K562 (cell line): ENCODE results near the gene REPS1. TPM values are rescaled to one million over a fixed set of nuclear protein-coding genes. Genes with fewer than 3 reads are reported as not detected.

Source experiments
- ATAC-seq: fragments of 200-7000 bp; cut with Tn5 transposase; 3 replicates; pipeline ENCODE4 v1.9.1; 2020; ENCODE audit warnings: moderate library complexity
- BruUV-seq: library from RNA; stranded (reverse); fragments of 400-500 nt; replicated peaks from 2 replicates; lab custom pipeline; 2021; lab: Mats Ljungman, UMichigan
- CTCF ChIA-PET: fragments of 300-600 bp; formaldehyde crosslinking; extraction: SDS; loops from one replicate; lab custom pipeline; 2021; ENCODE audit warnings: low intra/inter-chr PET ratio; lab: Yijun Ruan, JAX
- POLR2A ChIA-PET: fragments of 300-600, 350-650 bp; sonication (Branson Sonifier 250); formaldehyde crosslinking; extraction: SDS; loops from one replicate; lab custom pipeline; 2021; ENCODE audit warnings: antibody characterized with exemption, inconsistent platforms; lab: Yijun Ruan, JAX
- DNase-seq, 4 experiments: peaks; one replicate each; pipeline versions ENCODE4 v3.0.0 to v3.0.0-alpha.2; 2011 to 2018; ENCODE audit warnings: low spot score in 3 of 4, mixed read lengths in 3 of 4; ENCODE audit errors: extremely low read depth in 1 of 4
- FAIRE-seq: peaks from 2 replicates; lab custom pipeline; 2011; peaks lifted over from hg19 to GRCh38; lab: Jason Lieb, UNC
- H2AFZ ChIP-seq: 2 replicates; pipeline ENCODE4 v1.6.0; 2011; ENCODE audit warnings: low read depth, low read length, control low read depth, inconsistent platforms
- H3K27ac ChIP-seq: fragments of 200-600 bp; 3 replicates; pipeline ENCODE4 v1.8.0; 2011; ENCODE audit warnings: low read depth, mild to moderate bottlenecking, control low read depth, inconsistent platforms, low read length, moderate library complexity, mixed read lengths; ENCODE audit errors: extremely low read depth
- H3K27me3 ChIP-seq, 2 experiments: fragments of 300-600 bp in 1 of 2; 2 replicates in 1 of 2; 3 replicates in 1 of 2; pipeline versions ENCODE4 v1.6.0 to v1.8.0; 2011; ENCODE audit warnings: inconsistent platforms in 2 of 2, low read length in 2 of 2, mild to moderate bottlenecking in 1 of 2, mixed read lengths in 1 of 2, moderate library complexity in 1 of 2; ENCODE audit not compliant: control insufficient read depth in 2 of 2, insufficient read depth in 2 of 2
- H3K36me3 ChIP-seq: fragments of 300-600 bp; 3 replicates; pipeline ENCODE4 v1.8.0; 2011; ENCODE audit warnings: mild to moderate bottlenecking, low read length, inconsistent platforms; ENCODE audit not compliant: control insufficient read depth, insufficient read depth
- H3K4me1 ChIP-seq, 2 experiments: fragments of 200-600 bp in 1 of 2; replicated peaks in 1 of 2; 2 replicates in 1 of 2; 3 replicates in 1 of 2; pipeline versions ENCODE4 v1.5.1 to v1.8.0; 2011; ENCODE audit warnings: inconsistent platforms in 2 of 2, low read length in 2 of 2, mild to moderate bottlenecking in 1 of 2, mixed read lengths in 1 of 2, moderate library complexity in 1 of 2; ENCODE audit not compliant: control insufficient read depth in 2 of 2, insufficient read depth in 2 of 2
- H3K4me2 ChIP-seq: 2 replicates; pipeline ENCODE4 v1.6.1; 2011; ENCODE audit warnings: low read length, control low read depth, inconsistent platforms, mixed read lengths; ENCODE audit not compliant: insufficient read depth
- H3K4me3 ChIP-seq: fragments of 200-600 bp; sonication (generic), shearing (Covaris generic); 2 replicates; pipeline ENCODE4 v1.5.1; 2016; ENCODE audit warnings: control low read depth, inconsistent platforms
- H3K79me2 ChIP-seq: fragments of 200-600 bp; 3 replicates; pipeline ENCODE4 v1.8.0; 2011; ENCODE audit warnings: low read length, inconsistent platforms; ENCODE audit not compliant: control insufficient read depth, insufficient read depth
- H3K9ac ChIP-seq, 2 experiments: 2 replicates each; pipeline versions ENCODE4 v1.6.0 to v1.6.1; 2011; ENCODE audit warnings: low read depth in 2 of 2, low read length in 2 of 2, control low read depth in 1 of 2, inconsistent platforms in 1 of 2, mild to moderate bottlenecking in 1 of 2, mixed read lengths in 1 of 2; ENCODE audit not compliant: insufficient read depth in 1 of 2
- H3K9me1 ChIP-seq: one replicate; pipeline ENCODE4 v1.6.0; 2011; ENCODE audit warnings: inconsistent platforms, mild to moderate bottlenecking, low read length, moderate library complexity; ENCODE audit not compliant: control insufficient read depth, insufficient read depth
- H3K9me3 ChIP-seq: replicated peaks from 2 replicates; pipeline ENCODE4 v1.5.1; 2011; ENCODE audit warnings: low read depth, low read length, inconsistent platforms; ENCODE audit not compliant: control insufficient read depth, insufficient read depth
- H4K20me1 ChIP-seq: replicated peaks from 2 replicates; pipeline ENCODE4 v1.6.1; 2011; ENCODE audit warnings: low read length, inconsistent platforms, mixed read lengths; ENCODE audit not compliant: control insufficient read depth, insufficient read depth
- CBFA2T2 ChIP-seq: fragments of 450-650 bp; conservative IDR thresholded peaks from 2 replicates; pipeline ENCODE4 v1.6.1; 2017; ENCODE audit warnings: mild to moderate bottlenecking
- ELF4 ChIP-seq: fragments of 450-650 bp; formaldehyde crosslinking; IDR thresholded peaks from 2 replicates; pipeline ENCODE4 v1.4.0; 2022; ENCODE audit warnings: missing genetic modification characterization
- ESRRB ChIP-seq: fragments of 250-450 bp; sonication (Bioruptor Pico); IDR thresholded peaks from 2 replicates; pipeline ENCODE4 v1.5.0; 2020; ENCODE audit warnings: mild to moderate bottlenecking, moderate library complexity, borderline replicate concordance
- FOS ChIP-seq: IDR thresholded peaks from 3 replicates; pipeline ENCODE4 v1.6.1; 2011; ENCODE audit not compliant: insufficient read length; ENCODE audit errors: extremely low read depth
- FOXO4 ChIP-seq: fragments of 450-650 bp; formaldehyde crosslinking; IDR thresholded peaks from 2 replicates; pipeline ENCODE4 v1.4.0; 2020; ENCODE audit warnings: mild to moderate bottlenecking, moderate library complexity
- POLR3A ChIP-seq: IDR thresholded peaks from 2 replicates; pipeline ENCODE4 v1.6.1; 2011; ENCODE audit warnings: borderline replicate concordance, mild to moderate bottlenecking, moderate library complexity; ENCODE audit not compliant: insufficient read length, insufficient read depth; ENCODE audit errors: extremely low read depth
- SMARCA5 ChIP-seq: fragments of 450-650 bp; IDR thresholded peaks from 2 replicates; pipeline ENCODE4 v1.6.1; 2016
- SOX6 ChIP-seq: fragments of 450-650 bp; IDR thresholded peaks from 2 replicates; pipeline ENCODE4 v1.6.1; 2014; ENCODE audit warnings: mild to moderate bottlenecking
- SP1 ChIP-seq: sonication (generic); formaldehyde crosslinking; IDR thresholded peaks from 2 replicates; pipeline ENCODE4 v1.8.1; 2022; ENCODE audit warnings: mild to moderate bottlenecking, missing genetic modification reagents
- ZKSCAN8 ChIP-seq: fragments of 200-800 bp; sonication (Bioruptor generic); IDR thresholded peaks from 2 replicates; pipeline ENCODE4 v1.6.1; 2016; ENCODE audit warnings: missing genetic modification characterization, missing compliant biosample characterization
- ZNF668 ChIP-seq: fragments of 250-450 bp; sonication (Bioruptor Pico); IDR thresholded peaks from 2 replicates; pipeline ENCODE4 v1.8.0; 2022; ENCODE audit warnings: mild to moderate bottlenecking, inconsistent platforms
- WGBS: fragments of 100-300 bp; shearing (Covaris generic); methylation state at CpG from one replicate; pipeline ENCODE4 v1.1.6; 2016; ENCODE audit warnings: low coverage, mixed read lengths; ENCODE audit not compliant: insufficient coverage; ENCODE audit errors: missing lambda C conversion rate; 5-methylcytosine and 5-hydroxymethylcytosine counted together
- in situ Hi-C: fragments of 300-500 bp; cut with MboI; formaldehyde crosslinking; loops from 4 replicates; pipeline ENCODE4 v1.15.0; 2018; ENCODE audit warnings: inconsistent platforms, mixed read lengths
- intact Hi-C: fragments of 100-400 bp; cut with micrococcal nuclease; formaldehyde crosslinking; loops from 2 replicates; pipeline ENCODE4 v1.14.2; 2022
- polyA plus RNA-seq, 8 experiments: library from polyadenylated mRNA; depleted of rRNA in 4 of 8; stranded (reverse) in 5 of 8; unstranded in 3 of 8; fragments of >200 nt; fragmentation: Nextera tagmentation in 2 of 8; fragmentation: Illumina TruSeq in 1 of 8; extraction: Ambion mirVana in 2 of 8; extraction: Trizol in 1 of 8; gene quantifications; 2 replicates each; pipeline versions ENCODE4 v1.2.1 to v1.2.3, GENCODE V29; 2011 to 2014; ENCODE audit warnings: inconsistent platforms in 1 of 8, missing spikeins in 1 of 8
- total RNA-seq, 7 experiments: library from RNA; depleted of rRNA in 6 of 7; stranded (reverse); fragments of >200 nt in 6 of 7; fragmentation: Illumina TruSeq in 2 of 7; extraction: Trizol in 2 of 7; gene quantifications; 2 replicates each; pipeline versions ENCODE4 v1.2.1 to v1.2.3, GENCODE V29; 2011 to 2021; ENCODE audit warnings: low replicate concordance in 1 of 7
- TF ChIP-seq, protein P1 (sequence below): sonication (generic); formaldehyde crosslinking; IDR thresholded peaks from 2 replicates; pipeline ENCODE4 v1.4.0; 2020; ENCODE audit warnings: mild to moderate bottlenecking, missing genetic modification reagents
- TF ChIP-seq, protein P2 (sequence below): fragments of 450-650 bp; IDR thresholded peaks from 2 replicates; pipeline ENCODE4 v1.7.1; 2018; ENCODE audit warnings: mild to moderate bottlenecking, low read depth; ENCODE audit not compliant: partially characterized antibody
- TF ChIP-seq, protein P3 (sequence below): sonication (generic); formaldehyde crosslinking; IDR thresholded peaks from 2 replicates; pipeline ENCODE4 v1.8.1; 2023; ENCODE audit warnings: mild to moderate bottlenecking, missing genetic modification reagents

REPS1 gene
- total and polyA plus RNA-seq, 9 of the 15 experiments (the other 6 are each of a cell fraction or from before 2014, with no cell fraction given): 7.9 to 36.0 (median 27.8) TPM

GRCh38 chr6:138964012-138964411, 24.0 kb downstream of the REPS1 start:
- H3K79me2 ChIP-seq: peaks cover 10% of the 10 kb centered on the region; the same call in 2 of the 3 replicates
- ATAC-seq: no peak
- no peak overlapping the region for H3K4me3 ChIP-seq
- no peak overlapping the region for H2AFZ ChIP-seq
- no peak for DNase-seq
- H3K9me3 ChIP-seq: no peaks in the 10 kb centered on the region
- no peaks in the 10 kb centered on the region for H3K27me3 ChIP-seq
- intact Hi-C loops: no loop called here
- H3K36me3 ChIP-seq: no peaks in the 10 kb centered on the region
- ChIA-PET POLR2A (interaction anchor here (0.6 to 1.1 kb wide), 3 partner anchors 9 to 33 kb away, joined by 3 read pairs; no protein-coding TSS in a partner anchor), CTCF (no interaction called here)
- no peak overlapping the region for H3K27ac ChIP-seq
- no peaks in the 10 kb centered on the region for H4K20me1 ChIP-seq
- no peaks in the 10 kb centered on the region for H3K4me1 ChIP-seq
- no peak overlapping the region for H3K9ac ChIP-seq
- WGBS: 95% methylated on average over 1 of the region's 1 CpG
- H3K4me2 ChIP-seq: no peak overlapping the region
- H3K9me1 ChIP-seq: no peaks in the 10 kb centered on the region
- in situ Hi-C loops: no loop called here
- FAIRE-seq: no peak
- BruUV-seq: no TSS peak
- TF ChIP-seq, protein P1, sequence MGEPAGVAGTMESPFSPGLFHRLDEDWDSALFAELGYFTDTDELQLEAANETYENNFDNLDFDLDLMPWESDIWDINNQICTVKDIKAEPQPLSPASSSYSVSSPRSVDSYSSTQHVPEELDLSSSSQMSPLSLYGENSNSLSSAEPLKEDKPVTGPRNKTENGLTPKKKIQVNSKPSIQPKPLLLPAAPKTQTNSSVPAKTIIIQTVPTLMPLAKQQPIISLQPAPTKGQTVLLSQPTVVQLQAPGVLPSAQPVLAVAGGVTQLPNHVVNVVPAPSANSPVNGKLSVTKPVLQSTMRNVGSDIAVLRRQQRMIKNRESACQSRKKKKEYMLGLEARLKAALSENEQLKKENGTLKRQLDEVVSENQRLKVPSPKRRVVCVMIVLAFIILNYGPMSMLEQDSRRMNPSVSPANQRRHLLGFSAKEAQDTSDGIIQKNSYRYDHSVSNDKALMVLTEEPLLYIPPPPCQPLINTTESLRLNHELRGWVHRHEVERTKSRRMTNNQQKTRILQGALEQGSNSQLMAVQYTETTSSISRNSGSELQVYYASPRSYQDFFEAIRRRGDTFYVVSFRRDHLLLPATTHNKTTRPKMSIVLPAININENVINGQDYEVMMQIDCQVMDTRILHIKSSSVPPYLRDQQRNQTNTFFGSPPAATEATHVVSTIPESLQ (CRISPR knock-in tag): no peak
- TF ChIP-seq CBFA2T2: no peak
- TF ChIP-seq, protein P2, sequence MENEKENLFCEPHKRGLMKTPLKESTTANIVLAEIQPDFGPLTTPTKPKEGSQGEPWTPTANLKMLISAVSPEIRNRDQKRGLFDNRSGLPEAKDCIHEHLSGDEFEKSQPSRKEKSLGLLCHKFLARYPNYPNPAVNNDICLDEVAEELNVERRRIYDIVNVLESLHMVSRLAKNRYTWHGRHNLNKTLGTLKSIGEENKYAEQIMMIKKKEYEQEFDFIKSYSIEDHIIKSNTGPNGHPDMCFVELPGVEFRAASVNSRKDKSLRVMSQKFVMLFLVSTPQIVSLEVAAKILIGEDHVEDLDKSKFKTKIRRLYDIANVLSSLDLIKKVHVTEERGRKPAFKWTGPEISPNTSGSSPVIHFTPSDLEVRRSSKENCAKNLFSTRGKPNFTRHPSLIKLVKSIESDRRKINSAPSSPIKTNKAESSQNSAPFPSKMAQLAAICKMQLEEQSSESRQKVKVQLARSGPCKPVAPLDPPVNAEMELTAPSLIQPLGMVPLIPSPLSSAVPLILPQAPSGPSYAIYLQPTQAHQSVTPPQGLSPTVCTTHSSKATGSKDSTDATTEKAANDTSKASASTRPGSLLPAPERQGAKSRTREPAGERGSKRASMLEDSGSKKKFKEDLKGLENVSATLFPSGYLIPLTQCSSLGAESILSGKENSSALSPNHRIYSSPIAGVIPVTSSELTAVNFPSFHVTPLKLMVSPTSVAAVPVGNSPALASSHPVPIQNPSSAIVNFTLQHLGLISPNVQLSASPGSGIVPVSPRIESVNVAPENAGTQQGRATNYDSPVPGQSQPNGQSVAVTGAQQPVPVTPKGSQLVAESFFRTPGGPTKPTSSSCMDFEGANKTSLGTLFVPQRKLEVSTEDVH: no peak
- TF ChIP-seq FOXO4 (CRISPR knock-in tag): no peak
- no peak for TF ChIP-seq ESRRB (CRISPR knock-in tag)
- TF ChIP-seq ZNF668 (CRISPR knock-in tag): no peak
- TF ChIP-seq, protein P3, sequence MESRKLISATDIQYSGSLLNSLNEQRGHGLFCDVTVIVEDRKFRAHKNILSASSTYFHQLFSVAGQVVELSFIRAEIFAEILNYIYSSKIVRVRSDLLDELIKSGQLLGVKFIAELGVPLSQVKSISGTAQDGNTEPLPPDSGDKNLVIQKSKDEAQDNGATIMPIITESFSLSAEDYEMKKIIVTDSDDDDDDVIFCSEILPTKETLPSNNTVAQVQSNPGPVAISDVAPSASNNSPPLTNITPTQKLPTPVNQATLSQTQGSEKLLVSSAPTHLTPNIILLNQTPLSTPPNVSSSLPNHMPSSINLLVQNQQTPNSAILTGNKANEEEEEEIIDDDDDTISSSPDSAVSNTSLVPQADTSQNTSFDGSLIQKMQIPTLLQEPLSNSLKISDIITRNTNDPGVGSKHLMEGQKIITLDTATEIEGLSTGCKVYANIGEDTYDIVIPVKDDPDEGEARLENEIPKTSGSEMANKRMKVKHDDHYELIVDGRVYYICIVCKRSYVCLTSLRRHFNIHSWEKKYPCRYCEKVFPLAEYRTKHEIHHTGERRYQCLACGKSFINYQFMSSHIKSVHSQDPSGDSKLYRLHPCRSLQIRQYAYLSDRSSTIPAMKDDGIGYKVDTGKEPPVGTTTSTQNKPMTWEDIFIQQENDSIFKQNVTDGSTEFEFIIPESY: no peak
- TF ChIP-seq ELF4 (CRISPR knock-in tag): no peak
- no peak for TF ChIP-seq POLR3A
- no peak for TF ChIP-seq SP1 (CRISPR knock-in tag)
- TF ChIP-seq ZKSCAN8: no peak
- no peak for TF ChIP-seq SOX6
- TF ChIP-seq FOS: no peak
- TF ChIP-seq SMARCA5: no peak
